NCI-H128 (cell line): ENCODE data around the gene NOD2.

Source experiments
- DNase-seq: peaks from one replicate; lab custom pipeline; 2025; ENCODE audit not compliant: unreplicated experiment; lab: John Stamatoyannopoulos, UW

Gene NOD2

DNA sequence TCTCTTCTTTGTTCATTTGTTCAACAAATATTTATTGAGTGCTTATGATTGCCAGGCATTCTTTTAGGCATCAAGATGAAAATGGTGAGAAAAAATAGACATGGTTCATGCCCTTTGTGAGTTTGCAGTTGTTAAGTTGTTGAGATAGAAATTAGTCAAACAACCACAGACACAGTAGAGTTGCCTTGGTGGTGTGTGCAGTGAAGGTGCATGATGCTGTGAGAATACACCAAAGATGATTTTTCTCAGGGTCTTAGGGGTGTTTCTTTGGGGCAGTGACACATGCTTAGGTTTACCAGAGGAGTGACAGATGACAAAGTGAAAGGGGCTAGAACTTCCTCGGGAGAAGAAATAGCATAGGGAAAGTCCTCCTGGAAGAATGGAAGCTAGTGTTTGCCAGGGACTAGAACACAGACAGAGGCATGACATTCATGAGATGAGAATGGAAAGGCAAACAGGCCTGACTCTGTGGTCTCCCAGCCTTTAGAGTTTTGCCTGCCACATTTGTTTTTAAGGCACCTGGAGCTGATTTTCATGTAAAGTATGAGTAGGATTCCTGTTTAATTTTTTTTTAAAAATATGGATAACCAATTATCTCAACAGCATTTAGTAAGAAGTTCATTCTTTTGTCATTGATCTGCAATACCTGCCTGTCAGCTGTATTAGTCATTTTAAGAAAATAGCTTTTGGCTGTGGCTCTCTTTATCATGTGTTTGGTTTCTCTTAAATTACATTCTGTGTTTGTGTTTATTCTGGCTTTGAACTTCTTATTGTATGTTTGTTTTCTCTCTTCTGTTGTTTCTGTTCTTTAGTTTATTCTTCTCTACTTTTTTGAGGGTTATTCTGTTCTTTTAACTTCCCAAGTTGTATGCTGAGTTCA is 85.1 kb downstream of the NOD2 start:
- no peak for DNase-seq

DNA sequence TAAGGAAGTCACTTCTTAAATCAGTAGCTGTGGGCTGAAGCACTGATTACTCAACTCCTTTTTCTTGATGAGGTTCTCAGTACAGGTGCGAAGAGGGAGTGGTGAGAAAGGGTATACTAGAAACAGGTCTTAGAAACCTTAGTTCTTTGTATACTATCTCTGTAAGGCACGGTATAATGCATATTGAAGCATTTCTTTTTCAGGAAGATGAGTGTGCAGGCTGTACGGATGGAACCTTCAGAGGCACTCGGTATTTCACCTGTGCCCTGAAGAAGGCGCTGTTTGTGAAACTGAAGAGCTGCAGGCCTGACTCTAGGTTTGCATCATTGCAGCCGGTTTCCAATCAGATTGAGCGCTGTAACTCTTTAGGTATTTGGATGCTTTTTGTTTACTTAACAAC is 87.6 kb downstream of the NOD2 start:
- DNase-seq = no peak

DNA sequence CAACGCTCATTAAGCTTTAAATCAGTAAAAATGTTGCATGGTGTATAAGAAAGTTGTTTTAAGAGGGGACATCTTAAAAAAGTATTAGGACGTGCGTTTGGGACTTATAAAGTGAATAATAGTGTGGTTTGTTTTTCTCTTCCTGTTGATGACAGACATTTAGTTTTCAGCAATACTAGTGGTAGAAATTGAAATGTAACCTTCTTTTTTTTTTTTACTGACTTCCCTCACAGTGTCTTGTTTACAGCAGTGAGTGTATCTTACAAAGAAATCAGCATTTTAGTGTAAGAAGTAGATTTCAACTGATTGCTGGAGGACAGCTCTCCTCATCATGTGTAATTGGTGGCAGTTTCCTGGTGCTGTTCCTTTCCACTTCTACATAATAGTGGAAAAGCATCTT is 88.1 kb downstream of the NOD2 start:
- DNase-seq = no peak
